Neural progenitor cell (in vitro differentiated cells): ENCODE results near the gene VARS1. TPM values are rescaled to one million over a fixed set of nuclear protein-coding genes. Genes with fewer than 3 reads are reported as not detected.
"Not testable (repeated sequence)": the region's sequence is repeated elsewhere in the genome, so short reads cannot be mapped to it uniquely, and the experiment has no call there.

Experiments used
- DNase-seq: peaks from one replicate; pipeline ENCODE4 v3.0.0-alpha.2; 2016; ENCODE audit warnings: low spot score
- H2AFZ ChIP-seq: fragments of 200-600 bp; sonication (generic); replicated peaks from 2 replicates; pipeline ENCODE4 v1.6.1; 2016; ENCODE audit warnings: antibody characterized with exemption
- H3F3A ChIP-seq: fragments of 200-600 bp; sonication (generic); 2 replicates; pipeline ENCODE4 v1.6.1; 2016; ENCODE audit warnings: antibody characterized with exemption, low read depth
- H3K27ac ChIP-seq: fragments of 200-600 bp; sonication (generic); 2 replicates; pipeline ENCODE4 v1.5.1; 2016; ENCODE audit warnings: mild to moderate bottlenecking
- H3K27me3 ChIP-seq: fragments of 200-600 bp; sonication (generic); 2 replicates; pipeline ENCODE4 v1.6.1; 2016; ENCODE audit warnings: mild to moderate bottlenecking, moderate library complexity
- H3K36me3 ChIP-seq: fragments of 200-600 bp; sonication (generic); 2 replicates; pipeline ENCODE4 v1.5.1; 2016
- H3K4me1 ChIP-seq: fragments of 200-600 bp; sonication (generic); 2 replicates; pipeline ENCODE4 v1.6.1; 2016; ENCODE audit warnings: mixed run types
- H3K4me2 ChIP-seq: fragments of 200-600 bp; sonication (generic); 2 replicates; pipeline ENCODE4 v1.6.1; 2016
- H3K4me3 ChIP-seq: fragments of 200-600 bp; sonication (generic); 2 replicates; pipeline ENCODE4 v1.5.1; 2016
- H3K79me2 ChIP-seq: fragments of 200-600 bp; sonication (generic); 2 replicates; pipeline ENCODE4 v1.6.1; 2016; ENCODE audit warnings: low read depth
- H3K9ac ChIP-seq: fragments of 200-600 bp; sonication (generic); 2 replicates; pipeline ENCODE4 v1.6.1; 2016
- H3K9me3 ChIP-seq: fragments of 200-600 bp; sonication (generic); 2 replicates; pipeline ENCODE4 v1.5.1; 2016; ENCODE audit warnings: low read depth
- H4K20me1 ChIP-seq: fragments of 200-600 bp; sonication (generic); 2 replicates; pipeline ENCODE4 v1.6.1; 2016; ENCODE audit warnings: low read depth
- H3K27ac Mint-ChIP-seq: 3 replicates; pipeline ENCODE4 v1.8.0; 2021; ENCODE audit warnings: mixed read lengths
- H3K27me3 Mint-ChIP-seq: 2 replicates; pipeline ENCODE4 v1.8.0; 2022; ENCODE audit warnings: low read depth, mild to moderate bottlenecking, inconsistent platforms, moderate library complexity, mixed read lengths; ENCODE audit not compliant: insufficient read depth
- H3K36me3 Mint-ChIP-seq: 3 replicates; pipeline ENCODE4 v1.8.0; 2021; ENCODE audit warnings: mixed read lengths
- H3K4me1 Mint-ChIP-seq: 3 replicates; pipeline ENCODE4 v1.8.0; 2021; ENCODE audit warnings: mixed read lengths
- H3K4me3 Mint-ChIP-seq: 3 replicates; pipeline ENCODE4 v1.8.0; 2021; ENCODE audit warnings: mild to moderate bottlenecking, moderate library complexity, mixed read lengths
- H3K9me3 Mint-ChIP-seq: 3 replicates; pipeline ENCODE4 v1.8.0; 2020; ENCODE audit warnings: mixed read lengths
- CTCF ChIP-seq: fragments of 200-600 bp; sonication (generic); IDR thresholded peaks from 2 replicates; pipeline ENCODE4 v1.5.1; 2017; ENCODE audit warnings: antibody characterized with exemption, mild to moderate bottlenecking
- EZH2 ChIP-seq: fragments of 200-600 bp; sonication (generic); IDR thresholded peaks from 2 replicates; pipeline ENCODE4 v1.6.1; 2017; ENCODE audit warnings: antibody characterized with exemption, mild to moderate bottlenecking, moderate library complexity
- EZH2phosphoT487 ChIP-seq: fragments of 200-600 bp; sonication (generic); IDR thresholded peaks from 2 replicates; pipeline ENCODE4 v1.6.1; 2017; ENCODE audit warnings: antibody characterized with exemption
- total RNA-seq: library from RNA; depleted of rRNA; stranded (reverse); fragments of >200 nt; gene quantifications from 2 replicates; pipeline ENCODE4 v1.2.3, GENCODE V29; 2015; ENCODE audit warnings: low replicate concordance

VARS1 gene
- total RNA-seq, 1 donor from 2014 or later = 34.1 TPM

- Mint-ChIP-seq H3K27ac (peak within 1 kb of the TSS; percentile 36), H3K36me3 (peaks cover 2% of the 10 kb centered on the region), H3K9me3 (no peaks in the 10 kb centered on the region), H3K27me3 (peaks cover 4% of the 10 kb centered on the region), H3K4me1 (peaks cover 7% of the 10 kb centered on the region), H3K4me3 (peak within 1 kb of the TSS; percentile 93)
- H3K4me3 ChIP-seq = peak within 1 kb of the TSS; percentile 89
- no peaks in the 10 kb centered on the region for H3K36me3 ChIP-seq
- H3K27me3 ChIP-seq = no peaks in the 10 kb centered on the region
- DNase-seq = peak; percentile 99
- peak within 1 kb of the TSS; percentile 97 for H3K4me2 ChIP-seq
- H3K9me3 ChIP-seq = no peaks in the 10 kb centered on the region
- no peaks in the 10 kb centered on the region for H4K20me1 ChIP-seq
- H3K27ac ChIP-seq = peak within 1 kb of the TSS; percentile 89
- peaks cover 50% of the 10 kb centered on the region for H3K79me2 ChIP-seq
- peaks cover 13% of the 10 kb centered on the region for H3K4me1 ChIP-seq
- H2AFZ ChIP-seq = peak within 1 kb of the TSS; percentile 79
- TF ChIP-seq EZH2phosphoT487 (no peak), CTCF (peak; percentile 54)
- H3K9ac ChIP-seq = peak within 1 kb of the TSS; percentile 79
- H3F3A ChIP-seq = peaks cover 24% of the 10 kb centered on the region
These were observed 11.1 kb upstream of the VARS1 start, which contains the start of gene LSM2 for GRCh38 chr6:31806470-31807272. Gene LSM2, minus strand, starts transcription at chr6:31806966. Its CDS starts 209 bp downstream, at chr6:31806757.

GRCh38 chr6:31805939-31806469 lies 10.5 kb upstream of the VARS1 start:
- H3K36me3 Mint-ChIP-seq = peaks cover 5% of the 10 kb centered on the region
- Histone ChIP-seq H3K79me2 (peaks cover 57% of the 10 kb centered on the region), H3F3A (peaks cover 24% of the 10 kb centered on the region), H3K9ac (peak overlapping the region; percentile 79), H3K27ac (peak overlapping the region; percentile 89), H4K20me1 (no peaks in the 10 kb centered on the region), H2AFZ (peak overlapping the region; percentile 79), H3K27me3 (no peaks in the 10 kb centered on the region), H3K4me1 (peaks cover 13% of the 10 kb centered on the region), H3K9me3 (no peaks in the 10 kb centered on the region), H3K4me3 (peak overlapping the region; percentile 89), H3K4me2 (peak overlapping the region; percentile 97), H3K36me3 (no peaks in the 10 kb centered on the region)
- H3K27ac Mint-ChIP-seq = peak overlapping the region; percentile 36
- peak overlapping the region; percentile 93 for H3K4me3 Mint-ChIP-seq
- H3K4me1 Mint-ChIP-seq = peaks cover 7% of the 10 kb centered on the region
- no peaks in the 10 kb centered on the region for H3K9me3 Mint-ChIP-seq
- no peak for TF ChIP-seq EZH2phosphoT487
- no peak for TF ChIP-seq CTCF
- no peak for TF ChIP-seq EZH2
- DNase-seq = no peak
- peaks cover 4% of the 10 kb centered on the region for H3K27me3 Mint-ChIP-seq

GRCh38 chr6:31801031-31801927 lies 5.7 kb upstream of the VARS1 start:
- H3K4me3 ChIP-seq, H2AFZ ChIP-seq, H3K4me1 ChIP-seq, H3K9ac ChIP-seq, H3K9me3 ChIP-seq, DNase-seq, H3K36me3 ChIP-seq, H3K27me3 Mint-ChIP-seq, H3K27me3 ChIP-seq, H3K4me1 Mint-ChIP-seq, H3K4me2 ChIP-seq, H3K27ac Mint-ChIP-seq, H4K20me1 ChIP-seq, H3K9me3 Mint-ChIP-seq, H3K4me3 Mint-ChIP-seq, H3K27ac ChIP-seq: not testable (repeated sequence)
- peaks cover 11% of the 10 kb centered on the region for H3K36me3 Mint-ChIP-seq
- Histone ChIP-seq H3K79me2 (peaks cover 68% of the 10 kb centered on the region), H3F3A (peaks cover 34% of the 10 kb centered on the region)
